Right lobe of liver (tissue), 6 donors: ENCODE measurements around the gene CD58. TPM values are rescaled to one million over a fixed set of nuclear protein-coding genes. Genes with fewer than 3 reads are reported as not detected.

ENCODE experiments used
- ATAC-seq, 4 donors: fragments of 200-7000 bp; cut with Tn5 transposase; one replicate each; pipeline ENCODE4 v1.9.1; 2020; ENCODE audit warnings: mild to moderate bottlenecking in 4 of 4, moderate library complexity in 4 of 4
- DNase-seq, 3 donors: peaks; one replicate each; pipeline ENCODE4 v3.0.0-alpha.2; 2020
- H3K27ac ChIP-seq, 3 donors: fragments of 200-600 bp; one replicate each; pipeline ENCODE4 v1.8.0; 2022
- H3K27me3 ChIP-seq, 2 donors: fragments of 200-600 bp; one replicate each; pipeline ENCODE4 v1.8.0; 2022
- H3K36me3 ChIP-seq, 4 donors: fragments of 200-600 bp; sonication (generic) in 1 of 4; one replicate each; pipeline versions ENCODE4 v1.5.1 to v1.8.0; 2017 to 2022; ENCODE audit warnings: control low read depth in 1 of 4
- H3K4me1 ChIP-seq, 4 donors: fragments of 200-600 bp; sonication (generic) in 1 of 4; one replicate each; pipeline versions ENCODE4 v1.5.1 to v1.8.0; 2017 to 2022; ENCODE audit warnings: control low read depth in 1 of 4
- H3K4me3 ChIP-seq, 3 donors: fragments of 200-600 bp; one replicate each; pipeline ENCODE4 v1.8.0; 2022
- H3K9me3 ChIP-seq, 4 donors: fragments of 200-600 bp; sonication (generic) in 1 of 4; one replicate each; pipeline versions ENCODE4 v1.5.1 to v1.8.0; 2017 to 2022; ENCODE audit warnings: control low read depth in 1 of 4
- POLR2A ChIP-seq: fragments of 450-650 bp; IDR thresholded peaks from one replicate; pipeline ENCODE4 v1.6.1; 2017; ENCODE audit warnings: antibody characterized with exemption, mild to moderate bottlenecking
- WGBS: methylation state at CpG from one replicate; pipeline ENCODE4 v1.1.6; 2018; ENCODE audit warnings: low coverage, low lambda C conversion rate; ENCODE audit not compliant: insufficient coverage; ENCODE audit errors: missing lambda C conversion rate; 5-methylcytosine and 5-hydroxymethylcytosine counted together
- intact Hi-C, 2 donors: fragments of 100-400 bp; cut with DNase I; formaldehyde crosslinking; loops; one replicate each; pipeline versions ENCODE4 v1.11.2 to v1.14.1; 2022
- total RNA-seq, 6 experiments: library from RNA; depleted of rRNA in 2 of 6; stranded (reverse); fragments of >200 nt in 2 of 6; fragmentation: NEBNext Ultra II Directional in 3 of 6; extraction: Animal tissue kit (Norgen Biotek cat#: 25700) in 3 of 6; gene quantifications; one replicate each; pipeline versions ENCODE4 v1.1.0 to v1.2.4, GENCODE V29; 2016 to 2023
- TF ChIP-seq, protein P1 (sequence below), 4 donors: fragments of 200-600 bp in 3 of 4; fragments of 450-650 bp in 1 of 4; IDR thresholded peaks; one replicate each; pipeline versions ENCODE4 v1.5.1 to v1.8.0; 2016 to 2022; ENCODE audit warnings: antibody characterized with exemption in 4 of 4, mild to moderate bottlenecking in 2 of 4
- donor health status: DM: no; HTN: yes; CAD: no.
- donor health status: DM: no; HTN: no; CAD: no.
- donor health status: DM: no; HTN: no; CAD: no.
- donor health status: DM: no; HTN: yes; CAD: no.
- donor health status: DM: no; HTN: yes; CAD: no.

The CD58 gene
- total RNA-seq, 6 experiments from 2014 or later = 3.5 to 13.8 (median 7.5) TPM

DNA sequence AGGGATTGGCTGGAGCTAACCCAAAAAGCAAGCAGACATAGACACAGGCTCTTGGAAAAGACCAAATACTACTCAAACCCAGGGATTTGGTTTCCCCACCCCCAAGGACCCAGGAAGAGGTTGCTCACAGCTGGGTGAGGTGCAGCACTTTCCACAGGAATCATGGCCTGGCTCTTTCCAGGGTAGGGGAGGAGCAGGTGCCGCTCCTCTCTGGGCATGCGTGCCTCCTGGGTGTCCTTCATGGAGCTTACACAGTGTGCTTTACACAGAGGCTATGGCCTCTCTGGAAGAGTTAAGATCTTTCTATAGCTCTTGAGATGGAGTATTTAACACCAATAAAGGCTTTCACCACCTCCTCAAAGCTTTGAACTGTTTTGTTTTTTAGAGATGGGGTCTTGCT lies 88.3 kb downstream of the CD58 start:
- Histone ChIP-seq H3K9me3 (no peaks in the 10 kb centered on the region), H3K27me3 (no peaks in the 10 kb centered on the region), H3K4me1 (peaks cover 0 to 3% (median 0%) of the 10 kb centered on the region in 4 donors), H3K4me3 (no peak overlapping the region), H3K36me3 (no peaks in the 10 kb centered on the region), H3K27ac (no peak overlapping the region)
- no peak for DNase-seq
- no CpG with 5 or more reads among the region's 2 CpGs for WGBS
- ATAC-seq = no peak
- intact Hi-C loops = loop anchor here (5.0 to 10.0 kb wide), 3 partner anchors 115 to 338 kb away; no protein-coding TSS in a partner anchor
- TF ChIP-seq, protein P1, sequence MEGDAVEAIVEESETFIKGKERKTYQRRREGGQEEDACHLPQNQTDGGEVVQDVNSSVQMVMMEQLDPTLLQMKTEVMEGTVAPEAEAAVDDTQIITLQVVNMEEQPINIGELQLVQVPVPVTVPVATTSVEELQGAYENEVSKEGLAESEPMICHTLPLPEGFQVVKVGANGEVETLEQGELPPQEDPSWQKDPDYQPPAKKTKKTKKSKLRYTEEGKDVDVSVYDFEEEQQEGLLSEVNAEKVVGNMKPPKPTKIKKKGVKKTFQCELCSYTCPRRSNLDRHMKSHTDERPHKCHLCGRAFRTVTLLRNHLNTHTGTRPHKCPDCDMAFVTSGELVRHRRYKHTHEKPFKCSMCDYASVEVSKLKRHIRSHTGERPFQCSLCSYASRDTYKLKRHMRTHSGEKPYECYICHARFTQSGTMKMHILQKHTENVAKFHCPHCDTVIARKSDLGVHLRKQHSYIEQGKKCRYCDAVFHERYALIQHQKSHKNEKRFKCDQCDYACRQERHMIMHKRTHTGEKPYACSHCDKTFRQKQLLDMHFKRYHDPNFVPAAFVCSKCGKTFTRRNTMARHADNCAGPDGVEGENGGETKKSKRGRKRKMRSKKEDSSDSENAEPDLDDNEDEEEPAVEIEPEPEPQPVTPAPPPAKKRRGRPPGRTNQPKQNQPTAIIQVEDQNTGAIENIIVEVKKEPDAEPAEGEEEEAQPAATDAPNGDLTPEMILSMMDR (IDR thresholded peaks at IDR 0.05) = no peak
- TF ChIP-seq POLR2A = no peak

DNA sequence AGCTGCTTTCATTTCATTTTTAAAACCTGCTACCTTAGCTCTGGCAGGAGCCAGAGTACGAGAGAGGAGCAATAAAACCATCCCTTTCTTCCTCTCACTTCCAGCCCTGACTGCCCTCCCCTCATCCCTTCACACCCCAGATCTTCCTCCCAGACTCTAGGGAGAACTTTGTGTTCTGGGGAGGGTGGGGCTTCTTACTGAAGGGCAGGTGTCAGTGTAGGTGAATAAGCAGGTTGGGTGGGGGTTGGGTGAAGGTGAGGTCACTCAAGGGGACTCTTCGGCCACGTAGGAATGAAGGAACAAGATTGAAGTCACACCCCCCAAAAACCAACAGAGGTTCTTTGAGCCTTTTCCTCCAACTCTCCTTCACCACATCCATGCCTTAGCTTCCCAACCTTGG lies 88.9 kb downstream of the CD58 start:
- Histone ChIP-seq H3K9me3 (no peaks in the 10 kb centered on the region), H3K36me3 (no peaks in the 10 kb centered on the region), H3K27ac (no peak overlapping the region), H3K4me3 (no peak overlapping the region), H3K4me1 (peaks cover 0 to 7% (median 0%) of the 10 kb centered on the region in 4 donors), H3K27me3 (no peaks in the 10 kb centered on the region)
- intact Hi-C loops = loop anchor here (5.0 to 10.0 kb wide), 3 partner anchors 115 to 337 kb away; no protein-coding TSS in a partner anchor
- no peak for ATAC-seq
- DNase-seq = no peak
- no peak for TF ChIP-seq POLR2A
- TF ChIP-seq, protein P1 (IDR thresholded peaks at IDR 0.05) = no peak
- 81% methylated on average over 2 of the region's 3 CpGs for WGBS

DNA sequence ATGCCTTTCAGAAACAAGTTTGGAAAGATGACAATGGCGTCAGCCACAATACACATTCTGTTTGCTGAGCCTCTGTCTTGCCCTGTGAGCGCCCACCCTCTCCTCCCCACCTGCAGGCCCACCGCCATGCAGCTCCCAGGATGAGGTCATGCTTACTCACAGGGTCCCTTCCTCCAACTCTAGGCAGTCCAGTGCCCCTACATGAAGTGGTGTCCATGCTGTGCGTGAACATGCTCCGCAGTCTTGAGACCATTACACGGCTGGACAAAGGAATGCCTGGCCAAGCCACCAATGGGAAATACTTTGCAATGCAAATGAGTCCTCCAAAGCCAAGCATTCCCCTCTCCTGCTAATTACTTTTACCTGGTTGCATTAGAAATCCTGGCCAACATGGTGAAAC lies 92.2 kb downstream of the CD58 start:
- H3K4me1 ChIP-seq = peaks cover 0 to 27% (median 6%) of the 10 kb centered on the region in 4 donors
- H3K4me3 ChIP-seq = no peak overlapping the region
- H3K36me3 ChIP-seq = no peaks in the 10 kb centered on the region
- no peaks in the 10 kb centered on the region for H3K27me3 ChIP-seq
- TF ChIP-seq, protein P1 (IDR thresholded peaks at IDR 0.05) = no peak
- TF ChIP-seq POLR2A = no peak
- intact Hi-C loops = no loop called here
- no peak overlapping the region for H3K27ac ChIP-seq
- DNase-seq (no peak), ATAC-seq (no peak)
- 94% methylated on average over 3 of the region's 6 CpGs for WGBS
- no peaks in the 10 kb centered on the region for H3K9me3 ChIP-seq

DNA sequence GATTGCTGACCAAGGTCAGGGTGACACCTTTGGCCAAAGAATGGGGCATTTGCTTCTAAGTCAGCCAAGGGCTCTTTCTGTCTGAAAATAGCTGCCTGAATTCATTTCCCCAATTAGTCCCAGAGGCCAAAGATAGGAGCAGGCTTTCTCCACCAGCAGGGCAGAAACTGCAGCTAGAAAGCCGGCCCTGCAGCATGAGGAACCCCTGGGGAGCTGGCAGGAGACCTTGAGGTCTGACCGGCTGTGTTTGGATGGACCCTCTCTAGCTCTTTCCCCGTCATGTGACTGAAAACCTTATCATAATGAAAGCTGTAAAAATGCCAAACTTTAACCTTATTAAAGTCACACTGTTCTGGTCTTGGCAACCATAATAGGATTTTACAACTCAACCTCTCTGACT lies 93.4 kb downstream of the CD58 start:
- no peaks in the 10 kb centered on the region for H3K27me3 ChIP-seq
- ATAC-seq (no peak), DNase-seq (no peak)
- H3K4me3 ChIP-seq = no peak overlapping the region
- WGBS = no CpG with 5 or more reads among the region's 3 CpGs
- peaks cover 0 to 32% (median 6%) of the 10 kb centered on the region in 4 donors for H3K4me1 ChIP-seq
- H3K27ac ChIP-seq = no peak overlapping the region
- TF ChIP-seq, protein P1 (IDR thresholded peaks at IDR 0.05) = no peak
- TF ChIP-seq POLR2A = no peak
- H3K9me3 ChIP-seq = no peaks in the 10 kb centered on the region
- intact Hi-C loops = no loop called here
- no peaks in the 10 kb centered on the region for H3K36me3 ChIP-seq

DNA sequence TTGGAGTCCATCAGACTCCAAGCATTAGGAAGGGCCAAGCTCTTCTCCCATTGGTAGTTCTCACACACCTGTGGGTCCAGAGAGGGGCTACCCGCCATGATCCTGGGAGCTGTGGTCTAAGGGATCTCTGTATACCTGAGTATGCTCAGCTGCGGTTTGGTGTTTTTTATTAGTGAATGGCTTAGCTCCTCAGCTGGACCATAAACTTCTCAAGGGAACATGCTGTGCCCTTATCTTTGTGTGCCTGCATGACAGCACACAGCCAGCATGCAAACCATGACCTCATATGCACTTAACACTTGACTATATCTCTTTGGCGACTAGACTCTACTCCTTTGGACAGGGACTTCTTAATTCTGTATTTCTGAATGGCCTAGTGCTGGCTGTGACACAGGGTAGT lies 94.5 kb downstream of the CD58 start:
- H3K4me3 ChIP-seq = no peak overlapping the region
- no peak for DNase-seq
- no peak for ATAC-seq
- intact Hi-C loops = no loop called here
- no peak overlapping the region for H3K27ac ChIP-seq
- no peak for TF ChIP-seq POLR2A
- TF ChIP-seq, protein P1 (IDR thresholded peaks at IDR 0.05) = no peak
- no peaks in the 10 kb centered on the region for H3K27me3 ChIP-seq
- H3K4me1 ChIP-seq = peaks cover 0 to 35% (median 6%) of the 10 kb centered on the region in 4 donors
- WGBS = 79% methylated on average over 2 of the region's 3 CpGs
- no peaks in the 10 kb centered on the region for H3K9me3 ChIP-seq
- no peaks in the 10 kb centered on the region for H3K36me3 ChIP-seq
